ENCODE results near the gene SLC27A3.

DNA sequence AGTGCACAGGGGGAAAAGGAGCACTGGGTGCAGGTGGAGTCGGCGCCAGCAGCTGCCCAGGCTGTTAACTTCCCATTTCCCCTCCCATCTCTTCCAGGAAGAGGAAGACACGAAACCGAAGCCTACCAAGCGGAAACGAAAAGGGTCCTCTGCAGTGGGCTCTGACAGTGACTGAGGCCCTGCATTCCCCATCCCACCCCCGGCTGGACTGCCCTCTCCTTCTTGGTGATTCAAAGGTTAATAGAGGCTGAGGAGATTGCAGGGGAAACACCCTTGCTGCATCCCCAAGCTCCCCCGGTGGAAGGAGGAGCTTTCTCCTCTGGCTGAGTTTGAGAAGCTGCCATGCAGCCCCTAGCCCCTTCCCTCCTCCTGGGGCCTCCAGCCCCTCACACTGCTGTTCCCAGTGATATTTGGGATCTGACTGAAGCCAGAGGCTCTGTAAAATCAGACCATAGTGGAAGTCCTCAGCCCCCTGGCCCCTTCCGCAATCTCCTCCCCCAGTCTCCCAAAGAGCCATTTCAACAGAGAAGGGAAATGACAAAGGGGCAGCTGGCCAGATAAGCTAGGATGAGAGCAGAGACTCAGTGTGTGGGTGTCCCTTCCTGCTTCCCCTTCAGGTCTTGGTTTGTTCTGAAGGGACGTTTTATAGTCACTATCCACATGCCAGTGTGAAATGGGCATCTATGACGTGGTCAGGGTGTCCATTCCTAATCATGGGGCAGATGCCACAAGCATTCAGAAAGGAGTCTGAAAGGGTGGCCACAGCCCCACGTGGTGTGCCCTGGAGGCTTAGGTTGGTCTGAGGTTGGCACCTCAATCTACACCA, 1.9 kb upstream of the SLC27A3 start:
- TF ChIP-seq POLR2AphosphoS5 (IDR thresholded peaks at IDR 0.05; ENCODE audit: low read depth, low read length) (no peak), TAF1 (IDR thresholded peaks at IDR 0.05; ENCODE audit: borderline replicate concordance, low read depth, low read length) (no peak), POLR2A (IDR thresholded peaks at IDR 0.05; ENCODE audit: low read depth, low read length) (no peak)

Measured in GM12892 (cell line).